Cardiac fibroblast (primary cell): ENCODE data around the gene COPS8.

Experiments
- DNase-seq, 2 donors: peaks; one replicate each; pipeline versions ENCODE4 v3.0.0 to v3.0.0-alpha.2; 2010; ENCODE audit warnings: low read depth in 2 of 2
- H3K4me3 ChIP-seq, 2 donors: replicated peaks in 1 of 2; 1 replicate in 1 of 2; 2 replicates in 1 of 2; pipeline ENCODE4 v1.5.1; 2011; ENCODE audit warnings: low read depth in 2 of 2, low read length in 2 of 2, mild to moderate bottlenecking in 2 of 2, moderate library complexity in 1 of 2
- CTCF ChIP-seq: IDR thresholded peaks from one replicate; pipeline ENCODE4 v1.5.1; 2011; ENCODE audit warnings: low read depth, mild to moderate bottlenecking, low read length, inconsistent platforms

The COPS8 gene

DNA sequence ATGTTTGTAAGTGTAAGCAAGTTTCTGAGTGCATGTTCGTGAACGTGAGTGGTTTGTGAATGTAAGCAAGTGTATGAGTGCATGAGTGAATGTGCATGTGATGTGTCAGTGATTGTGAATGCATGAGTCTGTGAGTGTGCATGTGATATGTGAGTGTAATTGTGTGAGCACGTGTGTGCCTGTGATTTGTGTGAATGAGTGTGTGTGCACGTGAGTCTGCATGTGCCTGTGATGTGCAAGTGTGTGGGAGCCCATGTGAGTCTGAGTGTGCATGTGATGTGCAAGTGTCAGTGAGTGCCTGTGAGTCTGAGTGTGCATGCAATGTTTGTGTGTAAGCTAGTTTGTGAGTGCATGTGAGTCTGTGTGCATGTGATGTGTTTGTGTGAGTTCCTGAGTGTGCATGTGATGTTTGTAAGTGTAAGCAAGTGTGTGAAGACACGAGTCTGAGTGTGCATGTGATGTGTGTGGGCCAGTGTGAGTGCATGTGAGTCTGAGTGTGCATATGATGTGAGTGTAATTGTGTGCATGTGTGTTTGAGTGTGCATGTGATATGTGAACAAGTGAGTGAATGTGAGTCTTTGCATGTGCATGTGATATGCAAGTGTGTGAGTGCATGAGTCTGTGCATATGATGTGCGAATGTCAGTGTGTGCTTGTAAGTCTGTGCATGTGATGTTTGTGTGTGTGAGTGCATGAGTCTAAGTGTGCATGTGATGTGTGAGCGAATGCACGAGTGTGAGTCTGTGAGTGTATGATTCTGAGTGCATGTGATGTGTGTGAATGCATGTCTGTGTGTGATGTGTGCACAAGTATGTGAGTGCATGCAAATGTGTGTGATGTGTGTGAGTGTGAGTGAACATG is 45.1 kb downstream of the COPS8 start:
- no peak for DNase-seq
- H3K4me3 ChIP-seq: no peak overlapping the region
- no peak for TF ChIP-seq CTCF

DNA sequence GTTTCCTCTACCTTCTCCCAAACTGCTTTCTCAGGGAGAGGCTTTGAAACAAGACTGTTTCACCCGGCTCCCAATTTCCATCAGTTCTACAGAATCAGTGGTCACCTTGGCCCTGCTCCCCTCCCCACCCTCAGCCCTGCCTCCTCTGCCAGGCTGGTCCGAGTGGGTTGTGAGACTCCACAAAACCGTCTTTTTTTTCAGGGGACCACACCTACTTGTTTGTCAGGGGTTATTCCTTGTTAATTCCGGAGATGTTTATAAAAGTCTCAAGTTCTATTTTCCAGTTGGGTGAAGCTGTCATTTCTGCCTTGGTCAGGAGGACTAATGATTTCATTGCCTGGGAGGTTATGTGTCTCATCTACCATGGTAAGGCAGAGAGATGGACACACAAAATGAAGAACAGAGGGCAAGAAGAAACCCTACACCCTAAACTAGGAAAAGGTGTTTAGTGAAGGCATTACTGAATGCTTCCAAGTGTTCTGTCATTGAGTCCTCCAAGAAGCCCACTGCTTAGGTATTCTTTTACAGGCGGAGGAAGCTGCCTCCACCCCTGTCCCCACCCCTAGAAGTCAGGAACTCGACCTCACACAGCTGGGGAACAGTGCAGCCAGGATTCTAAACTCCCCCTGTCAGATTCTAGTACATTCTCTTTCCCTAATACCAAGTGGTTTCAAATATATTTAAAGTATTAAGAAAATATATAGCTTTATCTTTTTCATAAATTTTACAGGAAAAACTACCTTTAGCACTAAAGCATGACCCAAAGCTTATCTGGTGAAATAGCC is 46.3 kb downstream of the COPS8 start:
- no peak for TF ChIP-seq CTCF
- no peak overlapping the region for H3K4me3 ChIP-seq
- no peak for DNase-seq

DNA sequence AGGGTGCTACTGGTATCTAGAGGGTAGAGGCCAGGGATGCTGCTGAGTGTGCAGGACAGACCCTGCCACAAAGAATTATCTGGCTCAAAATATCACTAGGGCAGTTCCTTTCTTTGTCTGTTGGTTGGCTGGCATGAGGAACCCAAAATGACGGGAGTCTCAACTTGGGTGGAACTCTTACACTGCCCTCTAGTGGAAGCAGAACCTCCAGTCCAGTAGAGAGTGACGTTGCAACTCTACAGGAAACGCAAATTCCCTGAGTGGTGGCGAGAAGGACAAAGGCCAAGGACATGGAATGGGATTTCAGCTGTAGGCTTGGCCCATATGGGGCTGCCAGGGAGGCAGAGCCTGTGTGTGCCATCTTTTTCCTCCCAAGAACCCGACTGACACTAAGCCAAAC is 47.1 kb downstream of the COPS8 start:
- H3K4me3 ChIP-seq: no peak overlapping the region
- peak; percentile 31 for TF ChIP-seq CTCF
- DNase-seq: peak in 1 of 2 donors; percentile 39

GRCh38 chr2:237134321-237135230 is 48.9 kb downstream of the COPS8 start:
- DNase-seq: no peak
- no peak overlapping the region for H3K4me3 ChIP-seq
- TF ChIP-seq CTCF: no peak

DNA sequence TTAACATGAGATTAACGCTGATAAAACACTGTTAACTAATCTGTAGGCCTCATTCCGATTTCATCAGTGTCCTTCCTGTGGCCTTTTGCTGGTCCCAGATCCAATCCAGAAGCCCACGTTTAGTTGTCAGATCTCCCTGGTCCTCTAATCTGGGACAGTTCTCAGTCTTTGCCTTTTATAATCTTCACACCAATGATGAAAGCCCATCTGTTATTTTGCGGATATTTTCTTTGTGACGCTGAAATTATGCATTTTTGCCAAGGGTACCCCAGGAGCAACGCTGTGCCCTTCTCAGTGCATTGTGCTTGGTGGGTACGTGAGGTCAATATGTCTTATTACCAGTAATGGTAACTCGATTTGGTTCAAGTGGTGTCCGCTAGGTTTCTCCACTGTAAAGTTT is 51.1 kb downstream of the COPS8 start:
- TF ChIP-seq CTCF: no peak
- no peak overlapping the region for H3K4me3 ChIP-seq
- no peak for DNase-seq

DNA sequence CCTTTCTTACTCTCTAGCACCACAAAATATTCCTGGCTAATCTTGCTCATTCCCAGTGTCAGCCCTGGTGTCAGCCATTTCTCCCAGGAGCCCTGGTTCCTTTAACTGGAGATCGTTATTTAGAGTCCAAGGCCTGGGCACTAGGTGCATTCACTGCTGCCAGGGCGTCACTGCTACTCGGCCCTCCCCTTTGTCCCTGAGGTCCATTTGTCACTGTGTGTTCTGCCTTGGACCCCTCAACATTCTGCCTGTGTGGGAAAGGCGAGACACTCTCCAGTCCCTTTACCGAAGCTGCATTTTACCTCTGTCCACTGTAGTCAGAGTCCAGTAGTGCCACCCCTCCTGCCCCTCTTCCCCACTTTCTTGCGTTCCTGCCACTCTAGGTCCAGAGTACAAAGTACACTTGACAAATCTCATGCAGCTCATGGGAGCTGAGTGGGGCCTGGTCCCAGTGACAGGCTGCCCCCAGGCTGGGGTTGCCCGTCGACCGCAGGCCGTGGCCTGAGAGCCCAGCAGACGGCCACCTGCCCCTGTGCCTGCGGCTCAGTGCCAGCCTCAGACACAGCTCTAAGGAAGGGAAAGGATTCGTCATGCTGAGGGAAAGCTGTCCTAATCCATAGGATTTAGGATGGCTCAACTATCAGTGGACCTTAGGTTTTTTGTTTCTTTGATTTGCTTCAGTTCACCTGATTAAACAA is 52.1 kb downstream of the COPS8 start:
- no peak for DNase-seq
- TF ChIP-seq CTCF: no peak
- H3K4me3 ChIP-seq: no peak overlapping the region
